Germinal center (tissue), 1 donor: ENCODE measurements around the gene IRF1.
A peak's percentile ranks its signal among the peaks of the same experiment; 100 is the strongest.
"Not testable (repeated sequence)": the region's sequence is repeated elsewhere in the genome, so short reads cannot be mapped to it uniquely, and the experiment has no call there.

Experiments used
- DNase-seq: peaks from one replicate; pipeline ENCODE4 v3.0.0; 2012; ENCODE audit warnings: mixed read lengths, low spot score

IRF1 gene

GRCh38 chr5:132490484-132491367 lies at the start of gene IRF1:
Gene IRF1 (minus strand): TSS chr5:132490773. CDS start chr5:132489478, 1,295 bp downstream.
- DNase-seq, result peak; percentile 96

GRCh38 chr5:132540149-132540548 lies 49.6 kb upstream of the IRF1 start:
- DNase-seq, result no peak

- no peak for DNase-seq
These were observed 49.1 kb upstream of the IRF1 start for GRCh38 chr5:132539716-132540115.

GRCh38 chr5:132530946-132531345 lies 40.4 kb upstream of the IRF1 start:
- DNase-seq, result no peak

- peak; percentile 8 for DNase-seq
These were observed 38.5 kb upstream of the IRF1 start for GRCh38 chr5:132528866-132529634.

GRCh38 chr5:132528021-132528420 lies 37.4 kb upstream of the IRF1 start:
- DNase-seq, result no peak

- DNase-seq, result peak; percentile 3
These were observed 36.5 kb upstream of the IRF1 start for GRCh38 chr5:132526974-132527564.

- DNase-seq, result peak; percentile 61
These were observed 35.9 kb upstream of the IRF1 start for GRCh38 chr5:132526290-132526973.

GRCh38 chr5:132525299-132525724 lies 34.7 kb upstream of the IRF1 start:
- peak; percentile 17 for DNase-seq

- not testable (repeated sequence) for DNase-seq
These were observed 34.3 kb upstream of the IRF1 start for GRCh38 chr5:132524877-132525276.

GRCh38 chr5:132522067-132522466 lies 31.5 kb upstream of the IRF1 start:
- not testable (repeated sequence) for DNase-seq

GRCh38 chr5:132513618-132514336 lies 23.2 kb upstream of the IRF1 start:
- not testable (repeated sequence) for DNase-seq

- no peak for DNase-seq
These were observed 19.5 kb upstream of the IRF1 start for GRCh38 chr5:132510076-132510475.

- DNase-seq, result no peak
These were observed 15.6 kb upstream of the IRF1 start for GRCh38 chr5:132506094-132506692.

GRCh38 chr5:132505641-132506040 lies 15.1 kb upstream of the IRF1 start:
- no peak for DNase-seq

GRCh38 chr5:132504746-132505145 lies 14.2 kb upstream of the IRF1 start:
- DNase-seq, result no peak

- DNase-seq, result no peak
These were observed 12.7 kb upstream of the IRF1 start for GRCh38 chr5:132503244-132503643.

GRCh38 chr5:132501961-132502931 lies 11.7 kb upstream of the IRF1 start:
- no peak for DNase-seq

- DNase-seq, result no peak
These were observed 11.0 kb upstream of the IRF1 start for GRCh38 chr5:132501629-132501956.
